Left ventricle myocardium inferior (tissue), 1 donor: ENCODE measurements around the gene STK17A. TPM values are rescaled to one million over a fixed set of nuclear protein-coding genes. Genes with fewer than 3 reads are reported as not detected.
"Not testable (repeated sequence)": the region's sequence is repeated elsewhere in the genome, so short reads cannot be mapped to it uniquely, and the experiment has no call there.

Source experiments
- DNase-seq: peaks from one replicate; pipeline ENCODE4 v3.0.0-alpha.2; 2020
- H3K27ac ChIP-seq: fragments of 200-600 bp; replicated peaks from 2 replicates; pipeline ENCODE4 v1.8.0; 2021
- H3K27me3 ChIP-seq: fragments of 200-600 bp; 2 replicates; pipeline ENCODE4 v1.8.0; 2021; ENCODE audit warnings: low read depth
- H3K36me3 ChIP-seq: fragments of 200-600 bp; 2 replicates; pipeline ENCODE4 v1.8.0; 2021
- H3K4me1 ChIP-seq: fragments of 200-600 bp; 2 replicates; pipeline ENCODE4 v1.8.0; 2021
- H3K4me3 ChIP-seq: fragments of 200-600 bp; 2 replicates; pipeline ENCODE4 v1.8.0; 2021; ENCODE audit warnings: mild to moderate bottlenecking, moderate library complexity
- H3K9me3 ChIP-seq: fragments of 200-600 bp; replicated peaks from 2 replicates; pipeline ENCODE4 v1.8.0; 2021
- CTCF ChIP-seq: fragments of 200-600 bp; IDR thresholded peaks from 2 replicates; pipeline ENCODE4 v1.8.0; 2021; ENCODE audit warnings: antibody characterized with exemption, mild to moderate bottlenecking, borderline replicate concordance
- intact Hi-C: fragments of 100-400 bp; cut with micrococcal nuclease; formaldehyde crosslinking; loops from one replicate; pipeline ENCODE4 v1.11.0; 2022
- total RNA-seq: library from RNA; stranded (reverse); fragmentation: NEBNext Ultra II Directional; extraction: Animal tissue kit (Norgen Biotek cat#: 25700); gene quantifications from one replicate; pipeline ENCODE4 v1.2.1, GENCODE V29; 2021
- donor health status: DM: no; HTN: yes; CAD: no; lungs with severe emphysema.

Gene STK17A
- total RNA-seq, 1 donor from 2014 or later, result 32.3 TPM

DNA sequence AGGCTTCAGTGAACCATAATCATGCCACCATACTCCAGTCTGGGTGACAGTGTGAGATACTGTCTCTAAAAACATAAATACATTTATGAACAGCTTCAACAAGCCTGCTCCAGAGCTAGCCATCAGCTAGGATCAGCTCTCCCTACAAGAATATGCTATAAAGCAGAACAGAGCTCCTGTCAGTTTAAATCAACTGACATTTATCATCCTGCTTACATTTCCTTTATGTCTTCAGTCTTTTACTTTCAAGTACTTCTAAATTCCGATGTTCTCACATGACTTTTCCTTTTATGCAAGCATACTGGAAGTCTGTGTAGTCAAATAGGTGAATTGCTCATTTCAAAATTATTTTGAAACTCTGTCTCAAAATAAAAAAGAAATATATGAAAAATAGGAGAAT lies 81.8 kb downstream of the STK17A start:
- peaks cover 3% of the 10 kb centered on the region for H3K36me3 ChIP-seq
- TF ChIP-seq CTCF, result no peak
- no peak for DNase-seq
- intact Hi-C loops, result no loop called here
- no peaks in the 10 kb centered on the region for H3K27me3 ChIP-seq
- H3K27ac ChIP-seq, result no peak overlapping the region
- no peaks in the 10 kb centered on the region for H3K9me3 ChIP-seq
- H3K4me3 ChIP-seq, result no peak overlapping the region
- peaks cover 31% of the 10 kb centered on the region for H3K4me1 ChIP-seq

DNA sequence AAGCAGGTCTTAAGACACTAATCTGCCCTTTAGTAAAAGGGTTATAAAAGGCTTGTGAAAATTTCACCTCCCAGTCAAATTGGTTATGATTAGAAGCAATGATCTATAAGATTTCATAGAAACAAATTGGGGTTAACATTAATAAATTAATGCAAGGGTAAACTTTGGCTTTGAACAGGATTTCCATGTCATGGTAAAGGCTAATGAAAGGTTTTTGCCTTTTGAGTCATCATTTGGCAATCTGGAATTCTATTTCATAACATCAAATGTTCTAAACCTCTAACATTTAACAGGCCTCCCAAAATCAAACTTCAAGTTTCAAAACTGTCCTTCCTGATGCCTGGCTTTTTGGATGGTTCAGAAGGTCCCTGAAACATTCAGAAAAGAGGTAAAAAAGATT lies 84.0 kb downstream of the STK17A start:
- peaks cover 3% of the 10 kb centered on the region for H3K36me3 ChIP-seq
- intact Hi-C loops, result no loop called here
- TF ChIP-seq CTCF, result no peak
- DNase-seq, result no peak
- peaks cover 43% of the 10 kb centered on the region for H3K4me1 ChIP-seq
- H3K27ac ChIP-seq, result no peak overlapping the region
- no peak overlapping the region for H3K4me3 ChIP-seq
- H3K27me3 ChIP-seq, result no peaks in the 10 kb centered on the region
- H3K9me3 ChIP-seq, result peaks cover 4% of the 10 kb centered on the region

- H3K4me1 ChIP-seq, result peaks cover 43% of the 10 kb centered on the region
- H3K36me3 ChIP-seq, result no peaks in the 10 kb centered on the region
- intact Hi-C loops, result no loop called here
- H3K4me3 ChIP-seq, result no peak overlapping the region
- no peak for DNase-seq
- no peak overlapping the region for H3K27ac ChIP-seq
- H3K27me3 ChIP-seq, result no peaks in the 10 kb centered on the region
- peaks cover 11% of the 10 kb centered on the region for H3K9me3 ChIP-seq
- no peak for TF ChIP-seq CTCF
Observed at GRCh38 chr7:43668035-43668434, 85.1 kb downstream of the STK17A start.

DNA sequence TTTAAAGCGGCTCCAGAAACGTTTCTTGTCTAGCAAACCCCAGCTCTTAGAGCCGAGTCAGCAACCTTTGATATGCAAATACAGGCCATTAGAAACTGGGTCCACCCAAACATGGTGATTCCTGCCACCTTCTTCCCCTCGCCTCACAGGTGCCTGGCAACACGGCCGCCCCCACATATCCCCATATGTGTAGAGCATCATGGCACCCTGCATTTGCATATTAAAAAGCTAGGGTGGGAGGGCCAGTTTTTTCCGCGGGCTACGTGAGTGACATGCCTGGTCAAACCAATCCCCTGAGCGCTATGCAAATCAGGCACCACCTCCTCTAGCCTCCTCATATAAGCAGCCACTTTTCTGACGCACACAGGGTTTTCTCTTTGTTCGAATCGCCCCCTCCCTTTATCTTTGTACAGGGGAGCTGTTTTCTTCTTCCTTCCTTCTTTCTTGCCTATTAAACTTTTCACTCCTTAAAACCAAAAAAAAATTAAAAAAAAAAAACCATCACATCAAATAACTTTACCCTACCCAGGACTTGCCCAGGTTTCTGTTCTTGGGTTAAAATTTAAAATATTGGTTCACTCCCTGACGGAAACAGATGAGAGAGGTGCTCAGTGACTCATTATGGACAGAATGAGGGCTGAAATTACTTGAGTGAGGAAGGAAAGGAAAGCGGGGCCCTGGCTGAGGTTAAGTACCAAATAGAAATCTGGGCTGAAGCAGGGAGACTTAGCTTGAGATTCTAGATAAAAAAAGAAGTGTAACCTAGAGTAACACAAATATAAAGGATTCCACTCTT lies 86.6 kb downstream of the STK17A start:
- DNase-seq, result no peak
- no peak overlapping the region for H3K4me3 ChIP-seq
- no peaks in the 10 kb centered on the region for H3K36me3 ChIP-seq
- intact Hi-C loops, result no loop called here
- no peaks in the 10 kb centered on the region for H3K27me3 ChIP-seq
- H3K27ac ChIP-seq, result no peak overlapping the region
- H3K4me1 ChIP-seq, result peaks cover 45% of the 10 kb centered on the region
- H3K9me3 ChIP-seq, result peaks cover 11% of the 10 kb centered on the region
- no peak for TF ChIP-seq CTCF

GRCh38 chr7:43671521-43671920 lies 88.6 kb downstream of the STK17A start:
- no peak overlapping the region for H3K27ac ChIP-seq
- peaks cover 11% of the 10 kb centered on the region for H3K9me3 ChIP-seq
- intact Hi-C loops, result no loop called here
- H3K4me3 ChIP-seq, result no peak overlapping the region
- no peaks in the 10 kb centered on the region for H3K27me3 ChIP-seq
- peaks cover 46% of the 10 kb centered on the region for H3K4me1 ChIP-seq
- no peak for DNase-seq
- TF ChIP-seq CTCF, result no peak
- H3K36me3 ChIP-seq, result no peaks in the 10 kb centered on the region

DNA sequence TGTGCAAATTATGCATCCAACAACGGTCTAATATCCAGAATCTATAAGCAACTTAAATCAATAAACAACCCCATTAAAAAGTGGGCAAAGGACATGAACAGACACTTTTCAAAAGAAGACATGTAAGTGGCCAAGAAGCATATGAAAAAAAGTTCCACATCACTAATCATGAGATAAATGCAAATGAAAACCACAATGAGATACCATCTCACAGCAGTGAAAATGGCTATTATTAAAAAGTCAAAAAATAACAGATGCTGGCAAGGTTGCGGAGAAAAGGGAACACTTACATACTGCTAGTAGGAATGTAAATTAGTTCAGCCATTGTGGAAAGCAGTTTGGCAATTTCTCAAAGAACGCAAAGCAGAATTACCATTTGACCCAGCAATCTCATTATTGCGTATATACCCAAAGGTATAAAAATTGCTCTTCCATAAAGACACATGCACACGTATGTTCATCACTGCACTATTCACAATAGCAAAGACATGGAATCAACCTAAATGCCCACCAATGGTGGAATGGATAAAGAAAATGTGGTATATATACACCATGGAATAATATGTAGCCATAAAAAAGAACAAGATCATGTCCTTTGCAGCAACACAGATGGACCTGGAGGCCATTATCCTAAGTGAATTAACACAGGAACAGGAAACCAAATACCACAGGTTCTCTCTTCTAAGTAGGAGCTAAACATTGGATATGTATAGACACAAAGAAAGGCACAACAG lies 90.5 kb downstream of the STK17A start:
- H3K27ac ChIP-seq, H3K27me3 ChIP-seq, H3K4me3 ChIP-seq, DNase-seq, intact Hi-C loops, H3K36me3 ChIP-seq: not testable (repeated sequence)
- H3K4me1 ChIP-seq, result peaks cover 29% of the 10 kb centered on the region
- H3K9me3 ChIP-seq, result peaks cover 11% of the 10 kb centered on the region
